ENCODE results near the gene FDPS.
"Not testable (repeated sequence)": the region's sequence is repeated elsewhere in the genome, so short reads cannot be mapped to it uniquely, and the experiment has no call there.

Gene FDPS

GRCh38 chr1:155282488-155283091 is 26.1 kb upstream of the FDPS start:
- no peak for TF ChIP-seq CTCF (IDR thresholded peaks at IDR 0.05; ENCODE audit: low read depth, low read length)
- no peak overlapping the region for H3K4me3 ChIP-seq (ENCODE audit: low read depth, low read length)
- DNase-seq (ENCODE audit: low read depth) = no peak

GRCh38 chr1:155284476-155284875 is 24.2 kb upstream of the FDPS start:
- no peak overlapping the region for H3K4me3 ChIP-seq (ENCODE audit: low read depth, low read length)
- TF ChIP-seq MAX (IDR thresholded peaks at IDR 0.05; ENCODE audit: low read depth, low read length) = no peak
- DNase-seq (ENCODE audit: low read depth) = no peak

GRCh38 chr1:155285063-155285462 is 23.6 kb upstream of the FDPS start:
- DNase-seq (ENCODE audit: low read depth) = no peak
- TF ChIP-seq MAX (IDR thresholded peaks at IDR 0.05; ENCODE audit: low read depth, low read length) (no peak), MYC (IDR thresholded peaks at IDR 0.05; ENCODE audit: low read depth, low read length) (no peak), CTCF (IDR thresholded peaks at IDR 0.05; ENCODE audit: low read depth, low read length) (no peak), POLR2A (IDR thresholded peaks at IDR 0.05; ENCODE audit: extremely low read depth, insufficient read length) (no peak)
- H3K4me3 ChIP-seq (ENCODE audit: low read depth, low read length) = no peak overlapping the region

- DNase-seq (ENCODE audit: low read depth) = no peak
- no peak overlapping the region for H3K4me3 ChIP-seq (ENCODE audit: low read depth, low read length)
- TF ChIP-seq CTCF (IDR thresholded peaks at IDR 0.05; ENCODE audit: low read depth, low read length) = no peak
- no peak for TF ChIP-seq POLR2A (IDR thresholded peaks at IDR 0.05; ENCODE audit: extremely low read depth, insufficient read length)
- no peak for TF ChIP-seq MYC (IDR thresholded peaks at IDR 0.05; ENCODE audit: low read depth, low read length)
- no peak for TF ChIP-seq MAX (IDR thresholded peaks at IDR 0.05; ENCODE audit: low read depth, low read length)
Observed at GRCh38 chr1:155285631-155286044, 23.0 kb upstream of the FDPS start.

GRCh38 chr1:155286544-155286943 is 22.1 kb upstream of the FDPS start:
- no peak overlapping the region for H3K4me3 ChIP-seq (ENCODE audit: low read depth, low read length)
- DNase-seq (ENCODE audit: low read depth) = no peak
- no peak for TF ChIP-seq MAX (IDR thresholded peaks at IDR 0.05; ENCODE audit: low read depth, low read length)
- no peak for TF ChIP-seq MYC (IDR thresholded peaks at IDR 0.05; ENCODE audit: low read depth, low read length)
- TF ChIP-seq CTCF (IDR thresholded peaks at IDR 0.05; ENCODE audit: low read depth, low read length) = no peak
- TF ChIP-seq POLR2A (IDR thresholded peaks at IDR 0.05; ENCODE audit: extremely low read depth, insufficient read length) = no peak

GRCh38 chr1:155287987-155288543 is 20.6 kb upstream of the FDPS start:
- no peak for DNase-seq (ENCODE audit: low read depth)
- H3K4me3 ChIP-seq (ENCODE audit: low read depth, low read length) = no peak overlapping the region
- TF ChIP-seq POLR2A (IDR thresholded peaks at IDR 0.05; ENCODE audit: extremely low read depth, insufficient read length) (no peak), CTCF (IDR thresholded peaks at IDR 0.05; ENCODE audit: low read depth, low read length) (no peak), MYC (IDR thresholded peaks at IDR 0.05; ENCODE audit: low read depth, low read length) (no peak), MAX (IDR thresholded peaks at IDR 0.05; ENCODE audit: low read depth, low read length) (no peak)

- not testable (repeated sequence) for H3K4me3 ChIP-seq (ENCODE audit: low read depth, low read length); DNase-seq (ENCODE audit: low read depth)
Observed at GRCh38 chr1:155291006-155291405, 17.7 kb upstream of the FDPS start.

All from NB4 (cell line).